Activated B cell treated with CpG ODN at 0.5 μM for 24 hours (primary cell): Measurements from ENCODE around the gene DNAH11. TPM values are rescaled to one million over a fixed set of nuclear protein-coding genes. Genes with fewer than 3 reads are reported as not detected.

Experiments used
- ATAC-seq: fragments of 200-7000 bp; cut with Tn5 transposase; one replicate; pipeline ENCODE4 v1.10.0; 2021; ENCODE audit warnings: low read depth, mild to moderate bottlenecking, moderate library complexity
- CTCF ChIA-PET: fragments of 350-600 bp; sonication (Branson Sonifier 250); formaldehyde crosslinking; loops from one replicate; lab custom pipeline; 2021; ENCODE audit warnings: antibody characterized with exemption; lab: Charles Lee
- POLR2A ChIA-PET: fragments of 350-600 bp; sonication (Branson Sonifier 250); formaldehyde crosslinking; loops from one replicate; lab custom pipeline; 2021; ENCODE audit warnings: antibody characterized with exemption; lab: Charles Lee
- DNase-seq: peaks from one replicate; pipeline ENCODE4 v3.0.0; 2022
- H3K27ac Mint-ChIP-seq: one replicate; pipeline ENCODE4 v1.8.0; 2020; ENCODE audit warnings: mixed read lengths
- H3K27me3 Mint-ChIP-seq: one replicate; pipeline ENCODE4 v1.8.0; 2021; ENCODE audit warnings: mixed read lengths
- H3K36me3 Mint-ChIP-seq: one replicate; pipeline ENCODE4 v1.8.0; 2021; ENCODE audit warnings: low read depth, mixed read lengths
- H3K4me1 Mint-ChIP-seq: one replicate; pipeline ENCODE4 v1.8.0; 2021; ENCODE audit warnings: mixed read lengths
- H3K4me3 Mint-ChIP-seq: one replicate; pipeline ENCODE4 v1.8.0; 2020; ENCODE audit warnings: mild to moderate bottlenecking, mixed read lengths
- H3K9me3 Mint-ChIP-seq: one replicate; pipeline ENCODE4 v1.8.0; 2020; ENCODE audit warnings: mixed read lengths
- CTCF ChIP-seq: fragments of 200-600 bp; IDR thresholded peaks from one replicate; pipeline ENCODE4 v1.8.0; 2022; ENCODE audit warnings: antibody characterized with exemption, mild to moderate bottlenecking
- intact Hi-C: fragments of 100-400 bp; cut with micrococcal nuclease; formaldehyde crosslinking; loops from one replicate; pipeline ENCODE4 v1.15.1; 2024
- total RNA-seq: library from RNA; stranded (reverse); gene quantifications from 2 replicates; pipeline ENCODE4 v1.2.3, GENCODE V29; 2022

Gene DNAH11
- 0.02 TPM in 1 of 2 replicates, not detected in the other for total RNA-seq

DNA sequence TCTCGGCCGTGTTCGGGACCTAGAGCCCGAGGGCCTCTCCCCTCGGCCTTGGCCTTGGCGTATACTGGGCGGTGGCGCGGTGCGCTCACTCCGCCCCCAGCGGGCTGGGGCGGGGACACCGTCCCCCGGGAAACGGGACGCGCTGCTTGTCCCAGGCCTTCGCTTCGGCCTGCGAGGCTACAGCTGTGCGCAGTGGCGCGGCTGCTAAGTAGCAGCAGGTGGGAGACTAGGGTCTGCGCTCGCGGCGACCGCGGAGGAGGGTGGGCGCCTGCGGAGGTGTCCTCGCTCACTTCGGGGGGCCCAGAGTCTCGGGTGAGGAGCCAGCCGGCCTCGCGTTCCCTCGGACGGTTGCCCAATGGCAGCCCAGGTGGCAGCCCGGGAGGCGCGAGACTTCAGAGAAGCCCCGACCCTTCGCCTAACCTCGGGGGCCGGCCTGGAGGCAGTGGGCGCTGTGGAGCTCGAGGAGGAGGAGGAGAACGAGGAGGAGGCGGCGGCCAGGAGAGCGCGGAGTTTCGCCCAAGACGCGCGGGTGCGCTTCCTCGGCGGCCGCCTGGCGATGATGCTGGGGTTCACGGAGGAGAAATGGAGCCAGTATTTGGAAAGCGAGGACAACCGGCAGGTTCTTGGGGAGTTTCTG, at the start of gene DNAH11:
TSS of gene DNAH11 (plus strand) at position 149 of the 637 bp plus-strand sequence. CDS start at position 356, 207 bp downstream.
- Mint-ChIP-seq H3K36me3 (no peaks in the 10 kb centered on the region), H3K9me3 (no peaks in the 10 kb centered on the region), H3K27me3 (peaks cover 49% of the 10 kb centered on the region), H3K4me1 (peaks cover 13% of the 10 kb centered on the region), H3K27ac (no peak within 1 kb of the TSS), H3K4me3 (peak within 1 kb of the TSS; percentile 47)
- ATAC-seq, result no peak
- intact Hi-C loops, result no loop called here
- CTCF ChIA-PET, result no interaction called here
- TF ChIP-seq CTCF, result no peak
- DNase-seq, result no peak
- POLR2A ChIA-PET, result no interaction called here

- no peak for TF ChIP-seq CTCF
- H3K27ac Mint-ChIP-seq, result no peak overlapping the region
- CTCF ChIA-PET, result no interaction called here
- intact Hi-C loops, result no loop called here
- H3K4me1 Mint-ChIP-seq, result no peaks in the 10 kb centered on the region
- H3K4me3 Mint-ChIP-seq, result no peak overlapping the region
- DNase-seq (no peak), ATAC-seq (no peak)
- no peaks in the 10 kb centered on the region for H3K27me3 Mint-ChIP-seq
- peaks cover 72% of the 10 kb centered on the region for H3K36me3 Mint-ChIP-seq
- H3K9me3 Mint-ChIP-seq, result peaks cover 11% of the 10 kb centered on the region
- POLR2A ChIA-PET, result no interaction called here
Measured at GRCh38 chr7:21495731-21496130, 47.1 kb upstream of the DNAH11 start.

GRCh38 chr7:21497072-21497471, 45.8 kb upstream of the DNAH11 start:
- H3K4me1 Mint-ChIP-seq, result no peaks in the 10 kb centered on the region
- no peak for TF ChIP-seq CTCF
- no peaks in the 10 kb centered on the region for H3K27me3 Mint-ChIP-seq
- DNase-seq (no peak), ATAC-seq (no peak)
- H3K9me3 Mint-ChIP-seq, result peaks cover 11% of the 10 kb centered on the region
- H3K27ac Mint-ChIP-seq, result no peak overlapping the region
- H3K36me3 Mint-ChIP-seq, result peaks cover 72% of the 10 kb centered on the region
- H3K4me3 Mint-ChIP-seq, result no peak overlapping the region
- POLR2A ChIA-PET, result no interaction called here
- intact Hi-C loops, result no loop called here
- CTCF ChIA-PET, result no interaction called here

GRCh38 chr7:21500117-21500832, 42.6 kb upstream of the DNAH11 start:
- POLR2A ChIA-PET, result no interaction called here
- intact Hi-C loops, result loop anchor here (10.0 kb wide), 2 partner anchors 395 to 725 kb away; no protein-coding TSS in a partner anchor
- Mint-ChIP-seq H3K27ac (no peak overlapping the region), H3K4me1 (no peaks in the 10 kb centered on the region), H3K9me3 (peaks cover 7% of the 10 kb centered on the region), H3K4me3 (no peak overlapping the region), H3K27me3 (no peaks in the 10 kb centered on the region), H3K36me3 (peaks cover 72% of the 10 kb centered on the region)
- ATAC-seq, result no peak
- no peak for DNase-seq
- no peak for TF ChIP-seq CTCF
- CTCF ChIA-PET, result interaction anchor here (0.6 kb wide), 1 partner anchor 270 kb away, joined by 3 read pairs; no protein-coding TSS in a partner anchor

- Mint-ChIP-seq H3K27me3 (no peaks in the 10 kb centered on the region), H3K9me3 (no peaks in the 10 kb centered on the region), H3K36me3 (peaks cover 80% of the 10 kb centered on the region), H3K4me3 (no peak overlapping the region), H3K27ac (peak overlapping the region; percentile 22), H3K4me1 (no peaks in the 10 kb centered on the region)
- CTCF ChIA-PET, result interaction anchor here (1.0 kb wide), 1 partner anchor 247 kb away, joined by 3 read pairs; no protein-coding TSS in a partner anchor
- TF ChIP-seq CTCF, result no peak
- intact Hi-C loops, result loop anchor here (10.0 kb wide), 2 partner anchors 391 to 729 kb away; no protein-coding TSS in a partner anchor
- DNase-seq (no peak), ATAC-seq (no peak)
- POLR2A ChIA-PET, result no interaction called here
Measured at GRCh38 chr7:21504021-21504420, 38.8 kb upstream of the DNAH11 start.
